Measurements from ENCODE around the gene ZNF365. TPM values are rescaled to one million over a fixed set of nuclear protein-coding genes. Genes with fewer than 3 reads are reported as not detected.
"Not testable (repeated sequence)": the region's sequence is repeated elsewhere in the genome, so short reads cannot be mapped to it uniquely, and the experiment has no call there.

Gene ZNF365
- total RNA-seq: not detected
- long read RNA-seq: 0 reads

- DNase-seq (peak; percentile 36), ATAC-seq (peak; percentile 81)
- intact Hi-C loops (cut with micrococcal nuclease): no loop called here
Observed at GRCh38 chr10:62373995-62374861, at the start of gene ZNF365. ZNF365 (plus strand) TSS chr10:62374369; CDS start chr10:62376194, 1,825 bp downstream.

GRCh38 chr10:62326176-62326575, 48.0 kb upstream of the ZNF365 start:
- intact Hi-C loops (cut with micrococcal nuclease): no loop called here
- DNase-seq (no peak), ATAC-seq (no peak)

GRCh38 chr10:62327885-62328284, 46.3 kb upstream of the ZNF365 start:
- DNase-seq (no peak), ATAC-seq (no peak)
- intact Hi-C loops (cut with micrococcal nuclease): no loop called here

GRCh38 chr10:62330213-62330612, 44.0 kb upstream of the ZNF365 start:
- no peak for ATAC-seq
- no peak for DNase-seq
- intact Hi-C loops (cut with micrococcal nuclease): no loop called here

- ATAC-seq: no peak
- intact Hi-C loops (cut with micrococcal nuclease): no loop called here
- DNase-seq: no peak
Observed at GRCh38 chr10:62332406-62332805, 41.8 kb upstream of the ZNF365 start.

- intact Hi-C loops (cut with micrococcal nuclease): no loop called here
- ATAC-seq: no peak
- no peak for DNase-seq
Observed at GRCh38 chr10:62333135-62333889, 40.9 kb upstream of the ZNF365 start.

GRCh38 chr10:62333988-62334682, 40.0 kb upstream of the ZNF365 start:
- ATAC-seq: no peak
- DNase-seq: no peak
- intact Hi-C loops (cut with micrococcal nuclease): no loop called here

GRCh38 chr10:62335326-62335725, 38.8 kb upstream of the ZNF365 start:
- ATAC-seq (no peak), DNase-seq (no peak)
- intact Hi-C loops (cut with micrococcal nuclease): no loop called here

- no peak for ATAC-seq
- DNase-seq: no peak
- intact Hi-C loops (cut with micrococcal nuclease): no loop called here
Observed at GRCh38 chr10:62336404-62336803, 37.8 kb upstream of the ZNF365 start.

- DNase-seq (no peak), ATAC-seq (no peak)
- intact Hi-C loops (cut with micrococcal nuclease): no loop called here
Observed at GRCh38 chr10:62341419-62341818, 32.8 kb upstream of the ZNF365 start.

- intact Hi-C loops (cut with micrococcal nuclease): no loop called here
- DNase-seq: no peak
- ATAC-seq: no peak
Observed at GRCh38 chr10:62343000-62343399, 31.2 kb upstream of the ZNF365 start.

- intact Hi-C loops (cut with micrococcal nuclease): no loop called here
- no peak for DNase-seq
- ATAC-seq: no peak
Observed at GRCh38 chr10:62348029-62348428, 26.1 kb upstream of the ZNF365 start.

GRCh38 chr10:62352356-62352970, 21.7 kb upstream of the ZNF365 start:
- ATAC-seq: no peak
- intact Hi-C loops (cut with micrococcal nuclease): no loop called here
- DNase-seq: no peak

- DNase-seq (no peak), ATAC-seq (no peak)
- intact Hi-C loops (cut with micrococcal nuclease): no loop called here
Observed at GRCh38 chr10:62354916-62355315, 19.3 kb upstream of the ZNF365 start.

GRCh38 chr10:62356447-62356846, 17.7 kb upstream of the ZNF365 start:
- no peak for ATAC-seq
- DNase-seq: no peak
- intact Hi-C loops (cut with micrococcal nuclease): no loop called here

- ATAC-seq; DNase-seq; intact Hi-C loops (cut with micrococcal nuclease): not testable (repeated sequence)
Observed at GRCh38 chr10:62358151-62358550, 16.0 kb upstream of the ZNF365 start.

GRCh38 chr10:62373639-62373994, 552 bp upstream of the ZNF365 start:
- intact Hi-C loops (cut with micrococcal nuclease): no loop called here
- ATAC-seq: peak; percentile 19
- DNase-seq: no peak

GRCh38 chr10:62374862-62375710, 917 bp downstream of the ZNF365 start:
- ATAC-seq (no peak), DNase-seq (no peak)
- intact Hi-C loops (cut with micrococcal nuclease): no loop called here

All from left ventricle myocardium superior (tissue), 1 donor.